Activated naive CD4-positive, alpha-beta T cell treated with anti-CD3 and anti-CD28 coated beads, Interleukin-2, amount 50 U/mL, for 16 hours (primary cell): ENCODE results near the gene PNRC1.
"Not testable (repeated sequence)": the region's sequence is repeated elsewhere in the genome, so short reads cannot be mapped to it uniquely, and the experiment has no call there.

Experiments used
- DNase-seq: peaks from one replicate; pipeline ENCODE4 v3.0.0-alpha.2; 2020

Gene PNRC1

DNA sequence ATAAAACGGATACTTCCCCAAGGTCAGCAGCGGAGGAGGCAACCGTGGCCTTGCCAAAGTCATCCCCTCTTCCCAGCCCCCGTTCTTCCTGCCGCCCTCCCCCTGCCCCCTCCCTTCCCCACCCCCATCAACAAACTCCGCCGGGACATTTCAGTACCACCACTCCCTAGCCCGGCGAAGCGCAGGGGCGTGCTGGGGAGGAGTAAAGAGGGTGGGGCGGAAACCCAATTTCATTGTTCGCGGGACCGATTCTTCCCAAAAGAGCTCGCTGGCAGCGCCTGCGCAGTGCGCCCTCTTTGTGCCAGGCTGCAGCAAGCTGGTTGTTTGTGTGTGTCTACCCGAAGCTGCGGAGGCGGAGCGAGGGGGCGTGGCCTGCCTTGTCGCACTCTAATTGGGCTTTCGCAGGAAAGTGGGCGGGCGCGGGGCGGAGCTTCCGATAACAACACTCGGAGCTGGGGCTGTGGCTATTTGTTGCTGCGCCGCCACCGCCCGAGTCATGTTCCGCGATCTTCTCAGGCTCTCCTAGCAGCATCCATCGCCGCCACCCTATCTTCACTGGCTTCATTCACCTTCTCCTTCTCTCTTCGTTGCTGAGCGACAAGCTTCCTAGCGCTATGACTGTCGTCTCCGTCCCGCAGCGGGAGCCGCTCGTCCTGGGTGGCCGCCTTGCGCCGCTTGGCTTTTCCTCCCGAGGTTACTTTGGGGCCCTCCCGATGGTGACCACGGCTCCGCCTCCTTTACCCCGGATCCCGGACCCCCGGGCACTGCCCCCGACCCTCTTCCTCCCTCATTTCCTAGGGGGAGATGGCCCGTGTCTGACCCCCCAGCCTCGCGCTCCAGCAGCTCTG, at the start of gene PNRC1:
Gene PNRC1, plus strand, starts transcription at position 471 of the 848 bp plus-strand sequence. Its CDS starts 144 bp downstream, at position 615.
- DNase-seq = peak; percentile 100

DNA sequence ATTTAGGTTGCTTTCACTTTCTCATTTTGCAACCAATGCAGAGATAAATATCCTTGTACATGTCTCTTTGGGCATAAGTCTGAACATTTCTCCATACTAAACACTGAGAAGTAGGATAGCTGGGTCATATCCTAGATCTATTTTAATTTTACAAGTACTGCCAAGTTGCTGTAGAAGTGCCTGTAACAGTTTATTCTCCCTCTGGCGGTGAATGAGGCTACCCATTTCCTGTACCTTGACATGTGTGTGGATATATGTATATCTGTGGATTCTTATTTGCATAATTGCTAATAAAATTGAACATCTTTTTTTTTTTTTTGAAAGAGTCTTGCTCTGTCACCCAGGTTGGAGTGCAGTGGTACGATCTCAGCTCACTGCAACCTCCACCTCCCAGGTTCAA, 48.0 kb upstream of the PNRC1 start:
- DNase-seq = no peak

DNA sequence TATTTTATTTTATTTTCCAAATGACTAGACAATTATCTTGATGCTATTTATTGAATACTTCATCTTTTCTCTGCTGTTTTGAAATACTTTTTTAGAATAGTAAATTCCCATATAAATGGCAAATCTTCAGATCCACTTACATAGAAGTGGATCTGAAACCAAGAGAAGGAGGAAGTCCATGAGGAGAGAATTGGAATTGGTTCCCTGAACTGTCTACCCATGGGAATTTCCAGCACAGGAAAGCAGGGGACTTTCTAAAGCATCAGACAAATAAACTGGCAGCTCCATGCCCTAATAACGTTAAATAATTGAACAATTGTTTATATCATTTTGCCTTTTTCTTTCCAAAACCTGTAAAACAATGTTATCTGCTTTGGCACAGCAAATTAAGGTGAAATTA, 47.1 kb upstream of the PNRC1 start:
- DNase-seq = no peak

DNA sequence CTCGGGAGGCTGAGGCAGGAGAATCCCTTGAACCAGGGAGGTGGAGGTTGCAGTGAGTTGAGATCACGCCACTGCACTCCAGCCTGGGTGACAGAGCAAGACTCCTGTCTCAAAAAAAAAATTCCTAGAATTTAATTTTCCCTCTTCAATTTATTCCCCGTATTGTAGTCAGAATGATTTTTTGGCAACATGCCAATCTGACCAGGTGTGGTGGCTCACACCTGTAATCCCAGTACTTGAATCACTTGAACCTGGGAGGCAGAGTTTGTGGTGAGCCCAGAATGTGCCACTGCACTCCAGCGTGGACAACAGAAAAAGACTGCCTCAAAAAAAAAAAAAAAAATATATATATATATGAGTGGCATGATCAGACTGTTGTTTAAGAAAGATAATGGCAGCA, 46.4 kb upstream of the PNRC1 start:
- not testable (repeated sequence) for DNase-seq

DNA sequence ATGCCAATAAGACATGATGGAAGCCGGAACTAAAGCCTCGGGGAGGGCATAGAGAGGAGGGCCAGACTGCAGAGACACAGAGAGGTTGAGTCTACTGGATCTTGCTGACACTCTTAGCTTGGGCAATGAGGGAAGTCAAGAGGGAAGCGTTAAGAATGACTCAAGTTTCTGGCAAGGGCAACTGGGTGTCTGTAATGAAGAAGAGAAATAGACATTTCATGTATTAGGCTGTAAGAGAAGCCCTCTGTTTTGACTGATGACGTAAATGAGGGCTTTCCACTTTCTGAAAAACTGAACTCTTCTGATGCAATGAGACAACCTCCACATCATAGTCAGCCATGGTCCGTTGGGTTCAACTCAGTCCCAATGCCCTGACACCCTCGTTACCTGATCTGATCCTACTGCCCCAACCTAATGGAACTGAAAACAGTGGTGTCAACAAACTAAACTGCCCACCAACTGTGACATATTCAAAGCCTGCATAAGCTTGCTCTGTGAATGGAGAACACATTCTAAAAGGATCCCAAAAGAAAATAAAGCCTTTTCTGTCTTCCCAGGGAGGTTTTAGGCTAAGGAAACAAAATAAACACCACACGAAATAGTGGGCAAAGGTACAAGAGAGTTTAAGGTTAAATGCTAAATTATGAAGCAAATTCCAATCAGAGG, 45.8 kb upstream of the PNRC1 start:
- DNase-seq = no peak

DNA sequence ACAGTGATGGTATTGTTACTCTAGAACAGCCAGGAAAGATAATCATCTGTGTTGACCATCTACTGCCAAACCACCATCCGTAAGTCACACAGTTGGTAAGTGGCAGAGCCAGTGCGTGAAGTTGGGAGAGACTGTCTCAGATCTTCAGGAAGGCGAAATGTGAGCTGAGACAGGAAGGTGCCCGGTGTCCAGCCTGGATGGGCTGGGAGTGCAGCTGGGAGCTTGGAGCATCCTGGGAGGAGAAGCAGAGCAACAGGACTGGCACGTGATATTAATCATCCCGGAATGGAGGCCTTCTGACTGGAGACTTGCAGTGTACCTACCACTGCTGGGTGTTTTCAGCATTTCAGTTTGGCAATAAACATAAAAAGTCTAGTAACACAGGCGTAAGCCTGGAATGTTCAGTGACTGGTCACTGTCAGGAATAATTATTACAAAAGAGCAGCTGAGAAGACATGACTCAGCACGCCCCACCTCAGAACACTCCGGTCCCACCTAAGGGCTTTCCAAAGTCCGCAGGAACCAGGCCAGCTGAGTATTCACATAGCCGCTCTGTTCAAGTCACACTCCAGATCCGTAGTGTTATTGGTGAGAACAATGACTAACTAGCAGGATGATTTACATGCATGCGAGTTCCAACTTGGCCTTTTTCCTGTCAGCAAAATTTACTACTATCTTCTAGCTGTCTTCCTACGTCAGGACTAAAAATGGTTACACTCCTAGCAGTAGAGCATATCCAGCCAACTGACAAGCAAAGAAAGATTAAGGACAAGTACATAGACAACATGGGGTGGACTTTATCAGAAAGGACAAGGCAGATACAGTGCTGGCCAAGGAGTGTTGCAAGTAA, 45.1 kb upstream of the PNRC1 start:
- no peak for DNase-seq

DNA sequence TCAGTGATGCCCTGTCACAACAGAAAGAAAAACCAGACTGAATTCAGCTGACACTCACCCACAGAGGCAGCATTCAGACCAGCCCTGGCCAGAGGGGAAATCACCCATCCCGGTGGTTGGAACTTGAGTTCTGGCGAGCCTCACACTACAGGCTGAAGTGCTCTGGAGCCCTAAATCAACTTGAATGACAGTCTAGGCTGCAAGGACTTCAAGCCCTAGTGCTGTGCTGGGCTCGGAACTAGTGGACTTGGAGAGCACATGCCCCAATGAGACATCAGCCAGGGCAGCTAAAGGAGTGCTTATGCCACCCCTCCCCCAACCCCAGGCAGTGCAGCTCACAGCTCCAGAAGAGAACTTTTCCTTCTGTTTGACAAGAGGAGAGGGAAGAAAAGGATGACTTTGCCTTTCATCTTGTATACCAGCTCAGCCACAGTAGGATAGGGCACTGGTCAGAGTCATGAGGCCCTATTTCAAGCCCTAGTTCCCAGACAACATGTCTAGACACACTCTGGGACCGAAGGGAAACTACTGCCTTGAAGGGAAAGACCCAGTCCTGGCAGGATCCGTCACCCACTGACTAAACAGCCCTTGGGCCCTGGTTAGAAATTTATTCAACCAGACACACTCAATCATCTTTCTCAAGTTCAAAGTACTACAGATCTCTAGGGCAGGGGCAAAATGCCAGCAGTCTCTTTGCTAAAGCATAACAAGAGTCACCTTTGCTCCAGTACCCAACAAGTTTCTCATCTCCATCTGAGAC, 43.2 kb upstream of the PNRC1 start:
- no peak for DNase-seq

DNA sequence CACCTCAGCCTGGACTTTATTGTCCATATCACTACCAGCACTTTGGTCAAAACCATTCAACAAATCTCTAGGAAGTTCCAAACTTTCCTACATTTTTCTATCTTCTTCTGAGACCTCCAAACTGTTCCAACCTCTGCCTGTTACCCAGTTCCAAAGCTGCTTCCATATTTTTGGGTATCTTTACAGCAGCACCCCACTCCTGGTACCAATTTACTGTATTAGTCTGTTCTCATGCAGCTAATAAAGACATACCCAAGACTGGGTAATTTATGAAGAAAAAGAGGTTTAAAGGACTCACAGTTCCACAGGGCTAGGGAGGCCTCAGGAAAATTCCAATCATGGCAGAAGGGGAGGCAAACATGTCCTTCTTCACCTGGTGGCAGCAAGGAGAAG, 42.7 kb upstream of the PNRC1 start:
- DNase-seq = not testable (repeated sequence)

DNA sequence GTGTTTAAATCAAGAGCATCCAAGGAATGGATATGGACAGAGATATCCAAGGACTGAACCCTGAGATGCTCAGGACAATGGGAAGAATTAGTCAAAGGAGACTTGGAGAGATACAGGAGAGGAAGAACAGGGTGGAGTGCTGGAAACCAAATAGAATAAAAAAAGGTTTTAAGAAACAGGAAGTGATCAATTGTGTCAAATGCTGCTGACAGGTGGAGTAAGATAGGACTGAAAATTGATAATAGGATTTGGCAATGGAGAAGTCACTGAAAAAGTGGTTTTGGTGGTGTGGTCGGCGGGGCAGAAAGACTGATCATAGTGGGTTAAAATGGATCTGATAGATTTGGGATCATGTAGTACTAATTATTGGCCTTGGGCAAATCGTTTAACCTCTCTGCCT, 37.9 kb upstream of the PNRC1 start:
- DNase-seq = no peak

DNA sequence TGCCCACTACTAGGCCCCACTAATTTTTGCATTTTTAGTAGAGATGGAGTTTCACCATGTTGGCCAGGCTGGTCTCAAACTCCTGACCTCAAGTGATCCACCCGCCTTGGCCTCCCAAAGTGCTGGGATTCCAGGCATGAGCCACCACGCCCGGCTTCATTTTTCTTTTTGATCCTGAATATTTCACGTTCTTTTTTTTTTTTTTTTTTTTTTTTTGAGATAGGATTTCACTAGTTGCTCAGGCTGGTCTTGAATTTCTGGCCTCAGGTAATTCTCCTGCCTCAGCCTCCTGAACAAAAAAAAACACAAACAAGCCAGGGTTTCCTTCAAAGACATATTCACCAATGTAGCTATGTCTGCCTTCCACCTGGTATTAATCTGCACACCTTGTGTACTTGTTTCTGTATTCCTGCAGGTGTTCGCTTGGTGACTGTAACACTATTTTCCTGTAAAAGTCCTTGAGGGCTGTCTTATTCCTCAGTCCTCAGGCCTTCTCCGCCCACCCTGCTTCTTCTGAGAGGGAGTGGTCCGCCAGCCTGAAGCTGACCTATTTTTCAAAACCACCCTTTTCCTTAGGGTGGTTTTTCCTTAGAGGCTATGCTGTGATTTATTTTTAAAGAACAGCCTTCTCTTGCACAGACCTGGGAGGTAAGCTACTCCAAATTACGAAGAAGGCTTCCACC, 36.1 kb upstream of the PNRC1 start:
- no peak for DNase-seq

DNA sequence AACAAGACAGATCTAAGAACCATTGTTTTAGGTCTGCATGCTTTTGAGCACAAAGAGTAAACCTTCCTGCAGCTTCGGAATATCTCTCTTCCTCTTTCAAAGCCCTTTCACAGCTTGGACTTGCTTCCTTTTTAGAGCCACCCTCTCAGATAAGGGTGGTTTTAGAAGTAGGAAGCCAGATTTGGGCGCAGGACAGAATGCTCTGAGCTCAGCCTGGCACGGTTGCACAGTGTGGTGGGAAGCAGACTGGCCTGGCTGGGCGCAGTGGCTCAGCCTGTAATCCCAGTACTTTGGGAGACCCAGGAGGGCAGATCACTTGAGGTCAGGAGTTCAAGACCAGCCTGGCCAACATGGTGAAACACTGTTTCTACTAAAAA, 35.6 kb upstream of the PNRC1 start:
- no peak for DNase-seq

DNA sequence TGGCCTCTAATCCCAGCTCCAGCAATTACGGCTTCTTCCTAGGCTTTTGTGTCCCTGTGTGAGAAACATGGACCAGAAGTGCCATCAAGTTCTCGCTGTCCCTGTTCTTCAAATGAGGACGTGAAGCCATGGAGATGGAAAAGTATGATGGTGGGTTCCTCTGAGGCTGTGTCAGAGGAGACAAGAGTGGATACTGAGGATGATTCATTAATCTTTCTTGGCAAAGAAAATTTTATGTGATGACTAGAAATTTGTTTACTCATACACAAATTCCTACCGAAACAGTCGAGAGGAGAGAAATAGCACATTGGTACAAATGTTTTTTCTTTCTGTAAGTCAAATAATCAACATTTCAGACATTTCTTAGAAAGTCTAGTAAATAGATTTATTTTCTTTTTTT, 35.0 kb upstream of the PNRC1 start:
- DNase-seq = no peak

DNA sequence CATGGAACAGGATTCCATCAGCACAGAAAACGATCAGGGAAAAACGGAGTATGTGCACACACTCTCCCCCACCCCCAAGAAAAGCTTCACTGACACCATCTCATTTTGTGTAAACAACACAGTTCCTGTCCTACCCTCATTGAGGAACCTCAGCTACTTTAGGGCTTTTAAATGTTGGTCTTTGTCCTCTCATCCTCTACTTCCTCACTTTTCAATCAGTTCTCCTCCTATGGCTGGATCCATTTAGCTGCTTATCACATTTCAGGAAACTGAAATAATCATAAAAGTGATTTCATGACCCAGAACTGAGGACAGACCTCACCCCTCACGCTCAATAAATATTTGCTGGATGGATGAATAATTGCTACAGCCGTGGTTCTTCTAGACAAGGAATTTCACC, 33.1 kb upstream of the PNRC1 start:
- DNase-seq = no peak

DNA sequence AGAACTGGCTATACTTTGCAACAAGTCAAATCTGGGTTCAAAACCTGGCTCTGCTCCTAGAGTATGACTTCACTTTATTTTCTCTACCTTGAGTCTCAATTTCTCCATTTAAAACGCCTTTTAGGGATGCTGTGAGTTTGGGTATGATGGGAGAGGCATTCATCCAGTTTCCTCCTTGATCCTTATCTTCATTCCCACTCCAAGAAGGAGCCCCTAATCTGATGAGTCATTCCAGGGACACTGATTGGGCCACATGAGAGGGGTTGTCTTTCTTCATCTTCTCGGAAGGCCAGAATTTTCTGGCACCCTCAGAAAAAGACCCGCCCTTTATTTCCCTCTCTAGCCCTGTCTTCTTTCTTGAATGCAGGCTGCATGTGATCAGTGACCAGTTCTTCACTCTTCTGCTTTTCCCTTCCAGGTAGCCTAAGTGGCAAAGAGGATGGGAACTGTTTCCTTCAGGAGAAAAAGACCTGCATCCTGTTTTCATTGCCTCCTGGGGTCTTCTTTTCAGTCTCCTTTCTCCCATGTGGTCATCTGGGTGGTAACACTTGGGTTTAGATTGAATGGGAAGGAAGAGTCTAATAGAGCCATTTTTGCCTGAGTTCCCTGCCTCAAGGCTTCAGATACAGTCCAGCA, 32.1 kb upstream of the PNRC1 start:
- no peak for DNase-seq

DNA sequence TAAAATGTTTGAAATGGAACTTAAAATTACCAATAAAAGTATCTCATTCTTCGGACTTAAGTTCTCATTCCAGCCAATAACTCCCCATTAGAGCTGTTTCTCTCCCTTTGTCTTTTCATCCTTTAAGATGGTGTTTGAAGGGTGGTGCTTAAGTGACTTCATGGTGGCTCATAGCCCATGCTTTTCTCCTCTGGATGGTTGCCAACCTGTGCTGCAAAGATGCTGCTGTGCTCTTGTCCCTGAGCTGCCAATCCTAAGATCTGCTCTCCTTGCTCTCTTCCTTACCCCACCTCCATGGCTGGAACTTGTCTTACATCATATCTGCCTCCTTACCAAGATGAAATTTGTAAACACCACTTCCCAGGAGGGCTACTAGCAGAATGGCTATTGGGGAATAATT, 31.6 kb upstream of the PNRC1 start:
- no peak for DNase-seq

DNA sequence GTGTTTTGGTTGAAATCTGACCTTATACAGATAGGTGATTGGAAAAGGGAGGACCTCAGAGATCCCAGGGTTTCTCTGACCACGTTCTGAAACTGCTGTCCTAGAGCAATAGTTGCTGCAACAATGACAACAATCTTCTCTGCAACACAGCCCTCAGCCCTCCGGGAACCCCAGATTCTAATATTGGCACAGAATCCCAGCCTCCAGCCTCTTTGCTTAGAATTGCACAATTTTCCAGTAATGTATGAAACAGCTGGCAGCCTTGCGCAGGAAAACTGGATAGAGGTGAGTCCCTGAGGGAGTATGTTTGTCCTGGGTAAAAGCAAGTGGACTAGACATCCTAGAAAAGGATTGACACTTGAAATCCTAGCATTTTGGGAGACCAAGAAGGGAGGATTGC, 30.4 kb upstream of the PNRC1 start:
- DNase-seq = no peak

DNA sequence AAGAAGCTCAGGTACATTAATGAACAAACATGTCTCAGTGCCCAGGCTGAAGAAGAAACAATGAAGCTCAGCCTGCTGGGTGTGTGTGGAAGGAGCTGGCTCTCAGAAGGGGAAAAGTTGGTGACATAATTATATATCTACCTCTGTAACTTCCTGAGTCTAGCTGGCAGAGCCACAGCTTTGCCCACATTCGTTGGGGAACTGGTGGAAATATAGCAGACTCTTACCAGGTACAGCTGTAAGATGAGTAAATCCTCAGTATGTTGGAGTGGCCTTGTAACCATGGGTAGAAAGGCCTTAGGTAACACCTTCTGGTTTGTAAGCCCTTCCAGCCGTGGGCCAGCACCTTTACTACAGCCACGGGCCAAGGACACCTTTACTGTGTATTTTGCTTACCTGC, 29.9 kb upstream of the PNRC1 start:
- no peak for DNase-seq

DNA sequence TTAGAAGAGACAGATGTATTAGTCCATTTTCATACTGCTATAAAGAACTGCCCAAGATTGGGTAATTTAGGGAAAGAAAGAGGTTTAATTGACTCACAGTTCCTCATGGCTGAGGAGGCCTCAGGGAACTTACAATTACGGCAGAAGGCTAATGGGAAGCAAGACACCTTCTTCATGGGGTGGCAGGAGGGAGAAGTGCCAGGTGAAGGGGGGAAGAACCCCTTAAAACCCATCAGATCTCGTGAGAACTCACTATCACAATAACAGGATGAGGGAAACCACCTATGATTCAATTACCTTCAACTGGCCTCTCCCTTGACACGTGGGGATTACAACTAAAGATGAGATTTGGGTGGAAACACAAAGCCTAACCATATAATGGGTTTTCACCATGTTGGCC, 28.9 kb upstream of the PNRC1 start:
- no peak for DNase-seq

DNA sequence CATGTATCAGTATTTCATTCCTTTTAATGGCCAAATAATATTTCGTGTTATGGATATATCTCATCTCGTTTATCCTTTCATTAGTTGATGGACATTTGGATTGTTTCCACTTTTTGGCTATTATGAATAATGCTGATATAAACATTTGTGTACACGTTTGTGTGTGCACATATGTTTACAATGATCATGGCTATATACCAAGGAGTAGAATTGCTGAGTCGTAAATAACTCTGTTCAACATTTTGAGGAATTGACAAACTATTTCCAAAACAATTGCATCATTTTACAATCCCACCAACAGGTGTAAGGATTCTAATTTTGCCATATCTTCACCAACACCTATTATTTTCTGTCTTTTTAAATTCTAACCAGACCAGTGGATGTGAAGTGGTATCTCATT, 26.3 kb upstream of the PNRC1 start:
- no peak for DNase-seq

DNA sequence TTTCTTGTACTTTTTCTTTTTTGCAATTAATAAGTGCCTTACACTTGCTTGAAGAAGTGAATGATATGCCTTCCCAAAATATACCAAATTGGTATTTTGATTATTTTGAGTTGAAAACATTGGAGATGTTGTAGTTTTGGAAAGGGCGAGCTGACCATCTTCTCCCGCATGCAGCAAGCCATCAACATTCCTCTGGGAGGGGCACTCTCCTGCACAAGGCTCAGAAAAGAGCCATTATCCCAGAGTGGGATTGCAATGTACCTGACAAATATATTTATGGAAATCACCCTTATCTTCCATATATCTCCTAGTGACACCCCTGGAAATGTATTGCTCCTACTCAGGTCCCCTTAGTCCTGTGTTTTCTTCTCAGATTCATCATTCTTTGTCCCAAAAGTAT, 22.8 kb upstream of the PNRC1 start:
- DNase-seq = no peak

DNA sequence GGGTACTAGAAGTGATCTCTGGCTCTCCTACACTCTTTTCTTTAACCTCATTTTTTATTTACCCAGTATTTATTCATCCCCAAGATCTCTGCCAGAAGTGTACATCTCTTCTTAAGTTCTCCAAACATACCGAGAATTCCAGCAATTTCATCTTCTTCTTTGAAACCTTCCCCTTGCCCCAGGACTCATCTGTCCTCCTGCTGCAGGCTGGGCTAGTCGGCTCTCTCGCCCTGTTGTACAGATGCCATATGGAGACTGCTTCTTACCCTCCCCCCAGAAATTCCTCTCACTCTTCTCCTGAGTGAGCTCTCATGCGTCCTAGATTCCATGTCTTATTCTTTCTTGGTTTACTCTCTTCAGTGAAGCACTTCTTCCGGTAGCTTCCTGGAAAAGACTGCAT, 21.9 kb upstream of the PNRC1 start:
- DNase-seq = no peak

DNA sequence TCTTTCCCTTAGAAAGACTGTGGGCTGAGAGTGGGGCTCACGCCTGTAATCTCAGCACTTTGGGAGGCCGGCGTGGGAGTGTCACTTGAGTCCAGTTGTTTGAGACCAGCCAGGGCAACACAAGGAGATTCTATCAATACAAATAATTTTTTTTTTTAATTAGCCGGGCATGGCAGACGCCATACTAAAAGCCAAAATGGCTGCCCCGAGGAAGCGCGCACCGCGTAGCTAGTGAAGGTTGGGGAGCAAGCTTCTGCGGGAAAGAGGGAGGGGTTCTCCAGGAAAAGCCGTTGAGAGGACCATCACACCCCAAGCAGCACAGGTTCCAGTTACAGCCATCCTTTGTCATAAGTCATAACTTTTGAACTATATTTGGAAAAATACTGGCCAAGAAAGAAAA, 21.3 kb upstream of the PNRC1 start:
- no peak for DNase-seq
